Frontal cortex (tissue), 4 donors: ENCODE results near the gene PDE4D. TPM values are rescaled to one million over a fixed set of nuclear protein-coding genes. Genes with fewer than 3 reads are reported as not detected.
"Not testable (repeated sequence)": the region's sequence is repeated elsewhere in the genome, so short reads cannot be mapped to it uniquely, and the experiment has no call there.

Experiments used
- DNase-seq, 2 donors: peaks; one replicate each; pipeline ENCODE4 v3.0.0; 2012; ENCODE audit warnings: low spot score in 2 of 2
- FAIRE-seq: peaks from 2 replicates; lab custom pipeline; 2012; peaks lifted over from hg19 to GRCh38; lab: Jason Lieb, UNC
- total RNA-seq: library from RNA; depleted of rRNA; stranded (reverse); fragments of >200 nt; gene quantifications from one replicate; pipeline ENCODE4 v1.2.3, GENCODE V29; 2014
- donor health status: control.
- donor health status: control.
- donor health status: control.

The PDE4D gene
- total RNA-seq, 1 donor from 2014 or later: 210 TPM

GRCh38 chr5:59418808-59419207, 474.7 kb downstream of the PDE4D start:
- no peak for FAIRE-seq
- no peak for DNase-seq

GRCh38 chr5:59416451-59416850, 477.1 kb downstream of the PDE4D start:
- DNase-seq (no peak), FAIRE-seq (no peak)

- DNase-seq: no peak
- FAIRE-seq: no peak
Observed at GRCh38 chr5:59416026-59416425, 477.5 kb downstream of the PDE4D start.

- FAIRE-seq: no peak
- DNase-seq: no peak
Observed at GRCh38 chr5:59412428-59412827, 481.1 kb downstream of the PDE4D start.

GRCh38 chr5:59408997-59409396, 484.5 kb downstream of the PDE4D start:
- not testable (repeated sequence) for DNase-seq, FAIRE-seq

GRCh38 chr5:59407967-59408366, 485.6 kb downstream of the PDE4D start:
- FAIRE-seq: no peak
- no peak for DNase-seq

- no peak for FAIRE-seq
- no peak for DNase-seq
Observed at GRCh38 chr5:59401637-59402036, 491.9 kb downstream of the PDE4D start.

- FAIRE-seq, DNase-seq: not testable (repeated sequence)
Observed at GRCh38 chr5:59394956-59395355, 498.6 kb downstream of the PDE4D start.

- no peak for DNase-seq
- FAIRE-seq: no peak
Observed at GRCh38 chr5:59393585-59394420, 499.7 kb downstream of the PDE4D start.

- DNase-seq (no peak), FAIRE-seq (no peak)
Observed at GRCh38 chr5:59391576-59391975, 501.9 kb downstream of the PDE4D start.

GRCh38 chr5:59390989-59391388, 502.5 kb downstream of the PDE4D start:
- DNase-seq: no peak
- FAIRE-seq: no peak

- DNase-seq (no peak), FAIRE-seq (peak; percentile 99)
Observed at GRCh38 chr5:59390074-59390659, 503.4 kb downstream of the PDE4D start.

GRCh38 chr5:59387127-59387526, 506.4 kb downstream of the PDE4D start:
- FAIRE-seq: no peak
- no peak for DNase-seq

- no peak for FAIRE-seq
- DNase-seq: no peak
Observed at GRCh38 chr5:59385700-59386099, 507.8 kb downstream of the PDE4D start.

- DNase-seq (no peak), FAIRE-seq (peak; percentile 72)
Observed at GRCh38 chr5:59380350-59380951, 513.1 kb downstream of the PDE4D start.

- not testable (repeated sequence) for DNase-seq, FAIRE-seq
Observed at GRCh38 chr5:59374036-59374435, 519.5 kb downstream of the PDE4D start.

- DNase-seq (no peak), FAIRE-seq (no peak)
Observed at GRCh38 chr5:59371525-59372127, 521.9 kb downstream of the PDE4D start.

GRCh38 chr5:59368951-59369350, 524.6 kb downstream of the PDE4D start:
- DNase-seq: no peak
- FAIRE-seq: no peak

GRCh38 chr5:59367791-59368394, 525.6 kb downstream of the PDE4D start:
- no peak for FAIRE-seq
- peak in 1 of 2 donors; percentile 22 for DNase-seq

GRCh38 chr5:59366784-59367183, 526.7 kb downstream of the PDE4D start:
- DNase-seq (no peak), FAIRE-seq (no peak)
